ENCODE measurements around the gene EPS15.

DNA sequence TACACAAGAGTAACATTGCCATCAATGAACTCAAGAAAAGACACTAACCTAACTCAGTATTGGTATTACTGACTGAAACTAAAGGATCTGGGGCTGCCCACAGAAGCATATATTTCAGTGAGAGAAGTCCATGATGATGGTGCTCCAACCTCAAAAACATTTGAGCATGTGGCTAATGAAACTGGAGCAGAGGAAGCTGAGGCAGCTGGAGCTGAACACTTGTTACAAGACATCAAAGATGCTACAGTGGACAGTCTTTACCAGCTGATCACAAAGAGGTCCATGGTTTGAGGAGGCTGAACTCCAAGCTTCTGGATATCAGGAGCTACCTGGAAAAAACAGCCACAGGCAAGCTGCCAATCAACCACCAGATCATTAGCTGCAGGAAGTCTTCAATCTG is 146.5 kb downstream of the EPS15 start:
- TF ChIP-seq OSR1 (CRISPR knock-in tag; IDR thresholded peaks at IDR 0.05) (no peak), TOX (CRISPR knock-in tag; IDR thresholded peaks at IDR 0.05; ENCODE audit: borderline replicate concordance) (no peak), ZC3H10 (CRISPR knock-in tag; IDR thresholded peaks at IDR 0.05) (no peak), ZFP30 (CRISPR knock-in tag; IDR thresholded peaks at IDR 0.05) (no peak), ZFP3 (CRISPR knock-in tag; IDR thresholded peaks at IDR 0.05) (no peak)
- TF ChIP-seq, protein P1, sequence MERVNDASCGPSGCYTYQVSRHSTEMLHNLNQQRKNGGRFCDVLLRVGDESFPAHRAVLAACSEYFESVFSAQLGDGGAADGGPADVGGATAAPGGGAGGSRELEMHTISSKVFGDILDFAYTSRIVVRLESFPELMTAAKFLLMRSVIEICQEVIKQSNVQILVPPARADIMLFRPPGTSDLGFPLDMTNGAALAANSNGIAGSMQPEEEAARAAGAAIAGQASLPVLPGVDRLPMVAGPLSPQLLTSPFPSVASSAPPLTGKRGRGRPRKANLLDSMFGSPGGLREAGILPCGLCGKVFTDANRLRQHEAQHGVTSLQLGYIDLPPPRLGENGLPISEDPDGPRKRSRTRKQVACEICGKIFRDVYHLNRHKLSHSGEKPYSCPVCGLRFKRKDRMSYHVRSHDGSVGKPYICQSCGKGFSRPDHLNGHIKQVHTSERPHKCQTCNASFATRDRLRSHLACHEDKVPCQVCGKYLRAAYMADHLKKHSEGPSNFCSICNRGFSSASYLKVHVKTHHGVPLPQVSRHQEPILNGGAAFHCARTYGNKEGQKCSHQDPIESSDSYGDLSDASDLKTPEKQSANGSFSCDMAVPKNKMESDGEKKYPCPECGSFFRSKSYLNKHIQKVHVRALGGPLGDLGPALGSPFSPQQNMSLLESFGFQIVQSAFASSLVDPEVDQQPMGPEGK (CRISPR knock-in tag; IDR thresholded peaks at IDR 0.05; ENCODE audit: borderline replicate concordance) = no peak
